ENCODE data around the gene TPX2. TPM values are rescaled to one million over a fixed set of nuclear protein-coding genes. Genes with fewer than 3 reads are reported as not detected.

TPX2 gene
- total and polyA plus RNA-seq, 2 of the 8 experiments (the other 6 are each of a cell fraction or from before 2014, with no cell fraction given), result 43.6 to 125 TPM

DNA sequence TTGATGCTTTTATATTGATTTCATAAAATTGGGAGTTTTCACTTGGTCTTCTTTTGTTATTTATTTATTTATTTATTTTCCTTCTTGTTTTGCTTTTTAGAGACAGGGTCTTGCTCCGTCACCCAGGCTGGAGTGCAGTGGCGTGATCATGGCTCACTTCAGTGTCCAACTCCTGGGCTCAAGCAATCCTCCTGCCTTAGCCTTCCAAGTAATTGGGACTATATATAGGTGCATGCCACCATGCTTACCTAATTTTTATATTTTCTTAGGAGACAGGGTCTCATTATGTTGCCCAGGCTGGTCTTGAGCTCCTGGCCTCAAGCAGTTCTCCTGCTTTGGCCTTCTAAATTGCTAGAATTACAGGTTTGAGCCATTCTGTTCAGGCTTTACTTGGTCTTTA is 41.7 kb downstream of the TPX2 start:
- H3K79me2 ChIP-seq (ENCODE audit: control insufficient read depth in 1 of 2, insufficient read depth in 2 of 2, low read length in 2 of 2), result no peaks in the 10 kb centered on the region
- H2AFZ ChIP-seq (ENCODE audit: low read length), result no peak overlapping the region
- H3K4ac ChIP-seq (replicated peaks; ENCODE audit: insufficient read length, low read depth, low read length), result no peak overlapping the region
- CTCF ChIA-PET (ENCODE audit: partially characterized antibody), result no interaction called here
- FAIRE-seq, result no peak
- no peak overlapping the region for H2BK120ac ChIP-seq (replicated peaks; ENCODE audit: low read depth, low read length)
- no peaks in the 10 kb centered on the region for H3K9me3 ChIP-seq (ENCODE audit: insufficient read depth in 2 of 2, low read depth in 1 of 2, low read length in 1 of 2)
- no peak overlapping the region for H2BK12ac ChIP-seq (ENCODE audit: low read depth, low read length)
- H3K27me3 ChIP-seq (replicated peaks in 1 of 4; ENCODE audit: control insufficient read depth in 3 of 4, extremely low read depth in 1 of 4, insufficient read depth in 3 of 4, low read length in 3 of 4), result no peaks in the 10 kb centered on the region
- no peak overlapping the region for H3K18ac ChIP-seq (ENCODE audit: extremely low read depth, low read length)
- H2BK5ac ChIP-seq (ENCODE audit: low read depth, low read length), result no peak overlapping the region
- H2AK5ac ChIP-seq (ENCODE audit: low read depth, low read length), result no peak overlapping the region
- no peak overlapping the region for H3K27ac ChIP-seq (ENCODE audit: low read depth, low read length)
- H3K79me1 ChIP-seq (ENCODE audit: low read depth, low read length), result no peaks in the 10 kb centered on the region
- POLR2A ChIA-PET (ENCODE audit: partially characterized antibody), result no interaction called here
- no peak overlapping the region for H3K23ac ChIP-seq (ENCODE audit: insufficient read length)
- 100% methylated on average over 2 of the region's 2 CpGs; no CpG with 5 or more reads in 1 of the 2 experiments for WGBS, 2 experiments (ENCODE audit: extremely low coverage in 1 of 2, insufficient coverage in 1 of 2, insufficient read length in 1 of 2, insufficient replicate concordance in 2 of 2, low coverage in 1 of 2, low lambda C conversion rate in 2 of 2, missing lambda C conversion rate in 1 of 2)
- no peak overlapping the region for H4K5ac ChIP-seq (ENCODE audit: insufficient read length, low read depth, low read length)
- no peaks in the 10 kb centered on the region; the same call in 1 of the 2 replicates for H3K23me2 ChIP-seq (ENCODE audit: low read depth, low read length)
- H3K56ac ChIP-seq (replicated peaks; ENCODE audit: insufficient read length, low read depth, low read length), result no peak overlapping the region
- TF ChIP-seq RXRA (IDR thresholded peaks at IDR 0.05; ENCODE audit: insufficient read depth, low read depth, low read length) (no peak), SP2 (IDR thresholded peaks at IDR 0.05; ENCODE audit: low read length) (no peak), KDM4A (IDR thresholded peaks at IDR 0.05; ENCODE audit: low read depth, low read length, severe bottlenecking) (no peak), CBX5 (IDR thresholded peaks at IDR 0.05; ENCODE audit: low read depth, low read length) (no peak), PHF8 (conservative IDR thresholded peaks at IDR 0.05; ENCODE audit: low read depth, low read length) (no peak), SIX5 (IDR thresholded peaks at IDR 0.05; ENCODE audit: low read depth, low read length) (no peak), BACH1 (IDR thresholded peaks at IDR 0.05; ENCODE audit: low read length) (no peak)
- no peak for DNase-seq (ENCODE audit: low read depth in 1 of 2, low spot score in 2 of 2)
- H4K91ac ChIP-seq (replicated peaks; ENCODE audit: insufficient read length, low read length), result no peak overlapping the region
- H3K36me3 ChIP-seq (ENCODE audit: control insufficient read depth in 2 of 4, insufficient read depth in 4 of 4, low read length in 3 of 4), result peaks cover 60 to 89% (median 66%) of the 10 kb centered on the region in 4 experiments
- peaks cover 3 to 11% (median 6%) of the 10 kb centered on the region in 4 experiments; a peak in 6 of 7 replicates for H3K4me1 ChIP-seq (replicated peaks in 1 of 4; ENCODE audit: control insufficient read depth in 3 of 4, insufficient read depth in 4 of 4, low read length in 3 of 4)
- no peak overlapping the region for H3K4me2 ChIP-seq (ENCODE audit: insufficient read depth in 1 of 2, low read depth in 2 of 2, low read length in 2 of 2)
- no peak overlapping the region for H3K14ac ChIP-seq (ENCODE audit: insufficient read length)
- H3K9ac ChIP-seq (replicated peaks in 1 of 4; ENCODE audit: extremely low read depth in 1 of 4, low read depth in 3 of 4, low read length in 3 of 4), result no peak overlapping the region
- H4K8ac ChIP-seq (ENCODE audit: extremely low read depth, insufficient read depth, low read length), result no peak overlapping the region
- no peak overlapping the region for H3K4me3 ChIP-seq (ENCODE audit: extremely low read depth in 1 of 4, insufficient read depth in 2 of 4, low read depth in 3 of 4, low read length in 4 of 4)
- H2BK20ac ChIP-seq (ENCODE audit: low read length), result no peak overlapping the region
- no peak overlapping the region for H2BK15ac ChIP-seq (ENCODE audit: low read length)
- H4K20me1 ChIP-seq (replicated peaks in 1 of 2; ENCODE audit: control insufficient read depth in 1 of 2, insufficient read depth in 2 of 2, low read length in 2 of 2), result peaks cover 0 to 5% of the 10 kb centered on the region in 2 experiments
